Measurements from ENCODE around the gene GABPB2.

GABPB2 gene

DNA sequence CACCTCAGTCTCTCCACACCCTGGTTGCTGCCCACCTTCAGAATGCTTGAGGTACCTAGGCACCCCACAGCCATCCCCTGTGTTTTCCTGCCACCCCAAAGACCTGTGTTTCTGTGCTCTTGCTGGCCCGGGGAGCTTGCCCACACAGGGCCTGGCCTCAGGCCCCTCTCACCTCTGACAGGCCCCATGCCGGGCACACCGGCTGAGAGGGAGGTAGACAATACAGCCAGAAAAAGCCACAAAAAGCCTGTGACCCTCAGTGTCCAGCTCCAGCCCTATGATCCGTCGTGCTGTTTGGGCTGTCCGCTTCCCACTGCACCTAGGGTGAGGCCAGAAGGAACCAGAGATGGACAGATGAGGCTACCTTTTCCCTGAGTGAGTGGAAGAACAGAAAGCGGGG, 64.4 kb downstream of the GABPB2 start:
- DNase-seq = no peak

DNA sequence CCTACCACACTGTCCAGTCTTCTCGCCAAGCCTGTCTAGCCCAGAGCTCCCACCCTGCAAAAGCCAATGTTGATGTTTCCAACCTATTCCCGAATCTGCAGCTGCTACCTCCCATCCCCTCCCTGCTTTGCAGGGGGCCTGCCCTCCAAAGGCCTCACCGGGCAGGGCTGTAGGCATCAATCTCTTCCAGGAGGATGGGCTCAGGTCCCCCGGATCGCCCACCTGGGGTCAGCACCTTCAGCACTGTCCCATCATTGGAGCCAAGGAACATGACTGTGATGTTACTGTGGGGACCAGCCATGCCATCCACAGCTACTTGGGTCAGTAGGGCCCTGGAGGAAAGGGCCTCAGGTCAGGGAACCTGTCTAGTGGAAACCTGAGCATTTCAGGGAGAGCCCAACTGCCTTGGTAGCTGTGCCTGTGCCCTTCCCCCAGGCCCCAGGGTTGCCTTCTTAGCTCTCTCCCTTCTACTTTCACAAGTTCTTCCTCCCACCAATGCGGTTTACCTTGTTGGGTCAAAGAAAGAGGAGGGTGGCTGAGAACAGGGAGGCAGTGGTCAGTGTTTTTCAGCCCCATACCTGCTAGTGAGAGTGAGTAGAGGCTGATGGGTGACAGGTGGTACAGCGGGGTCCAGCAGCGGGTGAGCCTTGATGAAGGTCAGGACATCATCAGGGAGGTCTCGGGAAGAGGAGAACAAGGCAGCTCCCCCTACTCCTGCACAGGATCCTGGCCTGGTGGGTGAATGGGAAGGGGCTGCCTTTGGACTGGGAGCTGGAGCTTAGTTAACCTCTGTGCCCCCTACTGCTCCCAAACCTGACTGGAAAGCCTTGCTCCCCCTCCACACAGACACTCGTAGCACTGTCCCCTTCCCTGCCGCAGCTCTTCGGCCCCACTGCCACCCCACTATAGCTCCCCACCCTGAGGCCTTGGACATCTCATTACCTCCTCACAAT, 65.1 kb downstream of the GABPB2 start:
- DNase-seq = no peak

GRCh38 chr1:151137789-151138188, 67.2 kb downstream of the GABPB2 start:
- DNase-seq = no peak

GRCh38 chr1:151142411-151143056, 72.0 kb downstream of the GABPB2 start:
- DNase-seq = no peak

GRCh38 chr1:151143057-151143435, 72.5 kb downstream of the GABPB2 start:
- no peak for DNase-seq

DNA sequence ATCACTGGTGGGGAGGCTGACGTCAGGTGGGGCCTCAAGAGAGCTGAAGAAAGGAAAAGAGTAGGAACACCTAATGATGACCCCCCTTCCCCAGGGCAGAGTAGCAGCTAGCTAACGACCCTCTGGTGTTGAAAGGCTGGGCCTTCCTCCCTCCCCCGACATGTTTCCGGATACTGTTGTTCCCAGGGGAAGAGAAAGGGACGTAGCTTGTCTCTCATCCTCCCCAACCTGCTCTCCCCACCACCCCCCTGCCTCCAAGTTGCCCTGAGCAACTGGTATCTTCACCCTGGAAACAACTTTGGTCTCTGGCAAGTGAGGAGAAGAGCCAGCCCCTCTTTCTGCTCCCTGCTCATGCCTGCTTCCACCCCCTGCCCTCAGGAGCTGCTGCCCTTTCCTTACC, 73.4 kb downstream of the GABPB2 start:
- DNase-seq = no peak

GRCh38 chr1:151144474-151145303, 74.1 kb downstream of the GABPB2 start:
- DNase-seq = no peak

GRCh38 chr1:151145304-151146071, 74.9 kb downstream of the GABPB2 start:
- DNase-seq = peak; percentile 41

DNA sequence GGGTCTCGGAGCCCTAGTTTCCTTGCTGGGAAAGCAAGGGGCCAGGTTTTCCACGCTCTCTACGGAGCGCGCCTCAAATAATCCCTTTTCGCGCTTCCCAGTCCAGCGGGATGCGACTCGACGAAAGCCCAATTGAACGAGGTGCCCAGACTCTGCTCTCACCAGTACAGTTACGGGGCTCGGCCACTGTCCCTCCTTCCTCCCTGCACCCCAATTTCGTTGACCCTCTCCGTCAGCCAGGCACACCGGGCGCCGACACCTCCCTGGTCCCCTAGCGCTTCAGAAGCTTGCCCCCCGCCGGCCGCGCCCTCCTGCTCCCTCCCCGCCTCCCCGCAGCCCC, 75.5 kb downstream of the GABPB2 start:
- DNase-seq = no peak

DNA sequence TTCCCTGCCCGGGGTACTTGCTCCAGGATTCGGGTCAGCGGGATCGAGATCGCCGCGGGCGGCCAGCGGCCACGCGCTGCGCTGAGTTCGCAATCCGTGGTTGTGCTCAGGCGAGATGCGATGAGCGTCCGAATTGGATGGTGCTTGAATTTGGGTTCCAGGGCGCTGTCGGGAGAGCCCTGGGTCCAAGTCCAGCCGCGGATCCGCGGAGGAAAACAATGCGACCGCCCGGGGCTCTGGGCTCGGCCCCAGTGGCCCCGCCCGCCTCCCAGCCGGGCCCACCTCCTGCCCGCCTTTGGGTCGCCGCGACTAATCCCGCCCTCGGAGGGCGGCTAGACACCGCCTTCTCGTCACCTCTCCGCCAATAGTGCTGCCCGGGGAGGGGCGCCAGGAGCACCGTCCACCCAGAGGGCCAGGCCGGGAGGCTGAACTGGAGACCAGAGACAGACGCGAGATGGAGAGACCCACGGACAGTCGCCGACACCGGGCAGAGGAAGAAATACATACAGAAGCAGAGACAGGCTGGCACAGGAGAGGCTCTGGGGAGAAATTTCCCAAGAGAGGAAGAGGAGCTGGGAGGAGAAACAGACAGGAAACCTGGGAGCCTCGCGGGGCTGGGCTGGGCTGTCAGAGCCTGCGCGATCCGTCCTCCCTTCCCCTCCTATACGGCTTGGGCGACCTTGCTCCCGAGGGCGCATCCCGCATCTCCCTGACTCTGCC, 76.0 kb downstream of the GABPB2 start, which contains the start of gene SEMA6C:
Gene SEMA6C (minus strand): TSS at position 220 of the 720 bp plus-strand sequence. CDS start 4,010 bp downstream, outside the sequence.
- DNase-seq = peak; percentile 90

DNA sequence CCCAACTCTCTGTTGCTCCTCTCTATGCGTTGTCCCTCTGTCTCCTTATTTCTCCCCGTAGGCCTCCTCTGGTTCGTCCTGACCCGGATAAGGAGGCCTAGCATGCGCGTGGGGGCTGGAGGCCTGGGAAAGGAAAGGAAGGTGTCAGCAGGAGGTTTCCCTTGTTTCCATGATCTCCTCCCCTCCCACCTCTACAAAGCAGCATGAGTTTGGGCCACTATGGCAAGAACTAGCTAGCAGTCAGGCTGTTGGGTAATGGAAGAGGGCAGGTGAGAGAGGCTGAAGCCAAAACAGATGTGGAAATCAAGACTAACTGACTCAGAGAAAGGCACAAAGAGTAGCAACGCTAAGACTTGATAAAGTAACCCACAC, 76.6 kb downstream of the GABPB2 start:
- DNase-seq = no peak

- DNase-seq = no peak
Measured at GRCh38 chr1:151147665-151148064, 77.1 kb downstream of the GABPB2 start.

GRCh38 chr1:151156515-151156819, 85.9 kb downstream of the GABPB2 start, which contains the start of gene TNFAIP8L2:
TSS of gene TNFAIP8L2 (plus strand) at chr1:151156649. CDS start at chr1:151158698, 2,049 bp downstream.
- peak; percentile 90 for DNase-seq

DNA sequence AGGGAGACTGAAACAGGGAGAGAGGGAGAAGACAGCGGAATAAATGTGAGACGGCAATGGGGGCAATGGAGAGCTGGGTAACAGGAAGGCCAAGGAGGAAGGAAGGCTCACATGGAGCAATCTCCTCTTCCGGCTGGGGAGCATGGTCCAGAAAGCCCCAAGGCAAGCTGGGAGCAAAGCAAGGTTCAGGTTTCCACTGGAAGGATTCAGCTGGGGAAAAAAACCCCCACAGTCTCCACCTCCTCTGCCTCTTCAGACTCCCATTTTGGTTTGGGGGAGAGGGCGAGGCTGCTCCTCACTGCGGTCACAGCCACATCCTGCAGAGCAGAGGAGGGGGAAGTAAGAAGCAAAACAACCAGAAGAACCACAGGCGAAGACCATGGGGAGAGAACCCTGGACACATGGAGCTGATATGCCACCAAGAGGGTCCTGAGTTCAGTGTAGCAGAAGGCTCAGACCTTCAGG, 86.5 kb downstream of the GABPB2 start:
- DNase-seq = peak; percentile 76

DNA sequence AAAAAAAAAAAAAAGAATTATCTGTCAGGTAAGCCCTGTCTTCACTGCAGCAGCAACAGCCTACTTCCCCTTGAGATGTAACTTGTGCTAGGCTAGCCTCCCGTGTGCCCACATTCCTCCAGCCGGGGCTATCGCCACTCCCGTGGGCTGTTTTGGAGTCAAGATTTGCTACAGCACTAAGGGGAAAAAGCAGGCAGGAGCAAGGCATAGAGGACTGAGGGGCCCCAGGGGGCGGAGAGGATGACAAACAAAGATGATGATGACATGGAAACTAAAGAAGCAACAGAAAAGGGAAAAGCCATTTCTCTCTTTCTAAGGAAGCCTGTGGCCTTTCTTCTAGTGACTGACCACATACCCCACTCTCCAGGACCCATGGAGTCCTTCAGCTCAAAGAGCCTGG, 87.8 kb downstream of the GABPB2 start:
- peak; percentile 75 for DNase-seq

DNA sequence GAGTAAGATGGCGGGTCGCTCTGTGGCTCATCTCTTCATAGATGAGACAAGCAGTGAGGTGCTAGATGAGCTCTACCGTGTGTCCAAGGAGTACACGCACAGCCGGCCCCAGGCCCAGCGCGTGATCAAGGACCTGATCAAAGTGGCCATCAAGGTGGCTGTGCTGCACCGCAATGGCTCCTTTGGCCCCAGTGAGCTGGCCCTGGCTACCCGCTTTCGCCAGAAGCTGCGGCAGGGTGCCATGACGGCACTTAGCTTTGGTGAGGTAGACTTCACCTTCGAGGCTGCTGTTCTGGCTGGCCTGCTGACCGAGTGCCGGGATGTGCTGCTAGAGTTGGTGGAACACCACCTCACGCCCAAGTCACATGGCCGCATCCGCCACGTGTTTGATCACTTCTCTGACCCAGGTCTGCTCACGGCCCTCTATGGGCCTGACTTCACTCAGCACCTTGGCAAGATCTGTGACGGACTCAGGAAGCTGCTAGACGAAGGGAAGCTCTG, 88.2 kb downstream of the GABPB2 start:
- DNase-seq = peak; percentile 49

GRCh38 chr1:151159373-151159772, 88.8 kb downstream of the GABPB2 start:
- no peak for DNase-seq

DNA sequence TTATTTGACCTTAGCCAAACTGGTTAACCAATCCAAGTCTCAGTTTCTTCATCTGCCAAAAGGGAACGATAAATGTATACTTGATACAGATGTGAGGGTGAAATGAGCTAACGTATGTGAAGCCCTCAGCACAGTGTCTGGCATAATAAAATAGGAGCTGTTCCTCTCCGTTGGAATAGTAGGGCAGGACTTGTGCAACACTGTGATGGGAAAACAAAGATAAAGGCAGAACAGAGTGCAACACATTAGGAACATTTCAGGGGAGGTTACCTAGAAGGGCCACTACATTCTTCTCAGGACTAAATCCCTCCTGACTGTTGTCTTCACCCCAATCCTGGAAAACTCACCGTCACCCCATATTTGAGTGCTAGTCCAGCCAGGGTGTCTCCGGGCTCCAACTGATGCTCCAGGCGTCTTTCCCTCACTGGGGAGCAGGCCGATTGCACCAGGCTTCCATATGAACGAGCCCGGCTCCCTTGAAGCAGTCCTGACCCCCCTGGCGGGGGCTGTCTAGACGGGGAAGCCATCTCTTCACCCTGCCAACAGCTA, 94.2 kb downstream of the GABPB2 start:
- no peak for DNase-seq

- DNase-seq = peak; percentile 26
Measured at GRCh38 chr1:151165281-151165737, 94.7 kb downstream of the GABPB2 start.

DNA sequence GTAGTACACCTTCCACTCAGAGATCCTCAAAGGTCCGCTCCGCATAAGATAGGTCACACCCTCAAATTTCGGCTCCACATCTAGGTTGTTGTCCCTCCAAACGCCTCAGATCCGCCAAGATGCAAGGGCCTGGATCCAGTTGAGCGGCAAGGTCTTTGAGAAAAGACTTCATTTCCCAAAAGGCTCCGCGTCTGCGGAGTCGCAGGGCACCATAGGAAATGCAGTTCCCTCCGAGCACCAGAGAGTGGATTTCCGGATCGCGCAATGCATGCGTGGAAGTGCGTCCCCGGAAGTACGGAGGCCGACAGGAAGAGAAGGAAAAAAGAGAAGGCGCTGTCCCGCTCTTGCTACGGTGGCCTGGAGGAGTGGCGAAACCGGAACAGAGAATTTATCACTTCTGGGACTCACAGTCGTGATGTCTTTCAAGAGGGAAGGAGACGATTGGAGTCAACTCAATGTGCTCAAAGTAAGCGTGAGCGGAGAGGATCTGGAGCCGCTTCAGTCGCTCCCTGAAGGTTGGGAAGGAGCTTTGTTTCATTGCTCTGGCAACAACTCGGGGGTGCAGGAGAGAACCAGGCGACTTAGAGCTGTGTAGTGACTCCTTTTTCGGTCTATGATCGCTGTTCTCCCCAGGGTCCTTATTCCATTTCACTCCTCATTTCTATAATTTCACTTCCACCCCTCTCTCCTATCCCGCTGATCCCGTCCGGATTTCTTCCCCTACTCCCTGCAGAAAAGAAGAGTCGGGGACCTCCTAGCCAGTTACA, 95.4 kb downstream of the GABPB2 start, which contains the start of the genes LYSMD1 and SCNM1:
Gene LYSMD1 (minus strand): TSS at position 165 of the 767 bp plus-strand sequence. CDS start 644 bp downstream, outside the sequence.
Gene SCNM1 (plus strand): TSS at position 407 of the 767 bp plus-strand sequence. CDS start 9 bp downstream, at position 416.
- peak; percentile 98 for DNase-seq

Measured in activated CD4-positive, alpha-beta T cell treated with anti-CD3 and anti-CD28 coated beads for 48 hours (primary cell).